Suppressor macrophage treated with lipopolysaccharide for 4 hours (primary cell): ENCODE data around the gene CACNA1B.
"Not testable (repeated sequence)": the region's sequence is repeated elsewhere in the genome, so short reads cannot be mapped to it uniquely, and the experiment has no call there.

Experiments used
- DNase-seq: peaks from one replicate; pipeline ENCODE4 v3.0.0-alpha.2; 2020

CACNA1B gene

DNA sequence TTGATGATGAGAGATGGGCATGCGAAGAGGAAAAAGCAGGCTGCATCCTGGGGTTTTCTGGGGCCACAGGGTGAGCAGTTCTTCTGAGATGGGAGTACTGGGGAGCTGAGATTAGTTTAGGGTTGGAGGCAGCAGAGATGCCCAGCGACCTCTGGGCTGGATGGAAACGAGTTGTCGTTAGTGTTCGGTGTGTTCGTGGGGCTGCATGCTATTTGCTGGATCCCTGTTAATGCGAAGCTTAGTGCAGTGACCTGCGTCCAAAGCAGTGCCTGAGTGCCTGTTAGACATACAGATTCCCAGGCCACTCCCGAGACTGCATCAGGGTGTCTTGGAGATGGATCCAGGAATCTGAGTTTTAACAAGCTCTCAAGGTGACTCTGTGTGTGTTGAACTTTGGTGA, 201.3 kb downstream of the CACNA1B start:
- DNase-seq: no peak

DNA sequence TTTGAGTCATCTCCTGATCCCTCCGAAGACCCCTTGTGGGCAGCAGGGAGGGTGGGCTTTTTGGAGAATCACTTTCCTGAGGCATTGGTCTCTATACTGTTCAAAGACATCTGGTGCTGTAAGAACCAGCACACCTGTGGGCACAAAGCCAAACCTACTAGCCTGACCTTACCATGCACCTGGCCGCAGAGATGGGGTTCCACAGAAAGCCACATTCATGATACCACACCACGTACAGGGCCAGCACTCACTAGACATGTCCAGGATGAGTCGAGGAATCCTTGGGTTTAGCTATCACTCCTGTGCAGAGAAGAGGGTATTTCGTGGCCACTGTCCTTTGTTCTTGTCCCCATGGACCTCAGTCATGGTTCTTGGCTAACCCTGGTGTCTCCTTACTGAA, 203.4 kb downstream of the CACNA1B start:
- DNase-seq: no peak

DNA sequence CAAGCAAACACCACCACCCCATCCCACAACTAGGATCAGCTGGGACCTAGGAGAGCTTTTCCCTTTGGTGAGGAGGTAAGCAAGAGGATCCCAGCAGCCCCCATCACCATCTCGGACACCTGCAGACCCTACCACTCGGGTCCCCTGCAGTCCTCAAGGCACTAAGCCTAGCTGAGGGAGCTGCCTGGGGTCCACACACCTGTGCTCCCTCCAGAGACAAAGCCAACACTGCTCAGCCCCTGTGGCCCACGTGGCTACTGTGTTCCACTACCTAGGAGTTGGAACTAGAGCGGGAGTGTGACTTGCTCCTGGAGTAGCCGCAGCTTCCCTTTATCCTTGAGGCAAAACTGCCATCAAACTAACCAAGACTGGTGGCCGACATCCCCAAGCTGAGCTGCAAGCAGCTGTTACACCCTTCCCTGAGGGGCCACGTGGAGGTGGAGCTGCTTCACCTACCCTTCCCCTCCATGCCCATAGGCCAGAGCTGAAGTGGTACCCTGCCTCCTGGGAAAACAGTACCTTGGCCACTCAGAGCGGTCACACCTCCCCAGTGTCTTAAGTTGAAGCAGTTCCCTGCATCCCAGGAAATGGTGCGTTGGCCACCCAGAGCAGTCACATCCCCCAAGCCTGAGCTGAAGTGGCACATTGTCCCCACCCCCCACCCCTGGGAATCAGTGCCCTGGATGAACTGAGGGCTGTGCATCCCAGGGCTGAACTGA, 205.5 kb downstream of the CACNA1B start:
- no peak for DNase-seq

DNA sequence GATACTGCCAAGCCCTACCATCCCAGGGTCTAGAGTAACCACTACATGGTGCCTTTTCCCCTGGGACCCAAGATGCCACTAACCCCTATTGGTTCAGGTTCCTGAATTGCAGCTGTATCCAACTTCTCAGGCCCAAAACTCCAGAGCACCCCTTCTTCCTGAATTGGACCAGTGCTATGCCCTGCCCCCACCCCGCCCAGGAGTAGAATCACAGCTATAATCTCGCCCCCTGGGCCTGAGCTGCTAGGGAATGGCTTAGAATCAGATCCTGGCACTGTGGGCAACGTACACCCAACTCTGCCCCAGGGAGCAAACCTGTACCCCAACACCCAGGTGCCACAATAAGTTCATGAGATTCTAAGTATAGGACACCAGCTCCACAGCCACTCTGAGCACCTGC, 206.3 kb downstream of the CACNA1B start:
- no peak for DNase-seq

DNA sequence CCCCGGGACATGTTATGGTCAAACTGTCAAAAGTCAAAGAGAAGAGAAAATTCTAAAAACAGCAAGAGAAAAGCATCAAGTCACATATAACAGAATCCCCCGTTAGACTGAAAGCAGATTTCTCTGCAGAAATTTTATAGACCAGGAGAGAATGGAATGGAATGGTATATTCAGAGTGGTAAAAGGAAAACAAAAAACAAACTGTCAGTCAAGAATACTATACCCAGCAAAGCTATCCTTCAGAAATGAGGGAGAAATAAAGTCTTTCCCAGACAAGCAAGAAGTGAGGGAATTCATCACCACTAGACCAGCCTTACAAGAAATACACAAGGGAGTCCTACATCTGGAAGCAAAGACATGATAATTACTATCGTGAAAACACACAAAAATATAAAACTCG, 208.0 kb downstream of the CACNA1B start:
- DNase-seq: no peak

DNA sequence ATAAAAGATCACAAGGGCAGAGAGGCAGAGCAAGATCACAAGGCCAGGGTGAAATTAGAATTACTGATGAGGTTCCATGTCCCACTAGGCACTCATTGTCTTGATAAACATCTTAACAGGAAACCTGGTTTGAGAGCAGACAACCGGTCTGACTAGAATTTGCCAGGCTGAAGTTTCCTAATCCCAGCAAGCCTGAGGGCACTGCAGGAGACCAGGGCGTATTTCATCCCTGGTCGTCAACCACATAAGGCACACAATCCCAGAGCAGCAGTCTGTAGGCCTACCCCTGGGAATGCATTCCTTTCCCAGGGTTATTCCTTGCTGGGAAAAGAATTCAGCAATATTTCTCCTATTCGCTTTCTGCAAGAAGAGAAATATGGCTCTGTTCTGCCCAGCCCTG, 214.5 kb downstream of the CACNA1B start:
- DNase-seq: not testable (repeated sequence)

DNA sequence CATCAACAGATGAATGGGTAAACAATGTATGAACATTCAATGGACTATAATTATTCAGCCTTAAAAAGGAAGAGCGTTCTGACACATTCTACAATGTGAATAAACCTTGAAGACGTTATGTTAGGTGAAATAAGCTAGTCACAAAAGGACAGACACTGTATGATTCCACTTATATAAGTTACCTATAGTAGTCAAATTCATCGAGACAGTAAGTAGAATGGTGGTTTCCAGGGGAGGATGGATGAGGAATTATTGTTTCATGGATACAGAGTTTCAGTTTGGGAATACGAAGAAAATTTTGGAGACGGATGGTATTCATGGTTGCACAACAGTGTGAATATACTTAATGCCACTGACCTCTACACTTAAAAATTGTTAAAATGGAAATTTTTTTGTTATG, 216.4 kb downstream of the CACNA1B start:
- no peak for DNase-seq

DNA sequence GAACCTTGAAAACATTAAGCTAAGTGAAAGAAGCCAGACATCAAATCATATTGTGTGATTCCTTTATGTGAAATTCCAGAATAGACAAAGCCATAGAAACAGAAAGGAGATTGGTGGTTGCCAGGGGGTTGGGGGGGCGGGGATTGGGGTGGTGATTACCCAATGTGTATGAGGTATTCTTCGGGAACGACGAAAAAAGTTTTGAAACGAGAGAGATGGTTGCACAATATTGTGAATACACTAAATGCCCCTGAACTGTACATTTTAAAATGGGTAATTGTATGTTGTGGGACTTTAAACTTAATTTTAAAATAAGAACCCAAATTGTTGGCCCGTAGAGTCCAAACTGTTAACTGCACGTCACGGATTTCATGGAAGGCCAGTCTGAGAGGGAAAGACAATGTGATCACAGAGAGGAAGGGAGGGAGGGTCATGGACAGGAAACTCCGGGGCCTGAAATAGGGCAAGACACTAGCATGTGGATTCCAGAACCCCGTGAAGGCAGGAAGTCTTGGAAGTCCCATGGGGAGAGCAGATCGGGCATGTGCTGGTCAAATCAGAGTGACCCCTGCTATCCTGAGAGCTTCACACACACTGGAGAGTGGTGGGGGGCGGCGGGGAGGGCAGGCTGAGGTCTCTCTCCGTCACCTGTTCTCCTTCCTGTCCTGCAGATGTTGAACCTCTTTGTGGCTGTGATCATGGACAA, 218.4 kb downstream of the CACNA1B start:
- peak; percentile 48 for DNase-seq

DNA sequence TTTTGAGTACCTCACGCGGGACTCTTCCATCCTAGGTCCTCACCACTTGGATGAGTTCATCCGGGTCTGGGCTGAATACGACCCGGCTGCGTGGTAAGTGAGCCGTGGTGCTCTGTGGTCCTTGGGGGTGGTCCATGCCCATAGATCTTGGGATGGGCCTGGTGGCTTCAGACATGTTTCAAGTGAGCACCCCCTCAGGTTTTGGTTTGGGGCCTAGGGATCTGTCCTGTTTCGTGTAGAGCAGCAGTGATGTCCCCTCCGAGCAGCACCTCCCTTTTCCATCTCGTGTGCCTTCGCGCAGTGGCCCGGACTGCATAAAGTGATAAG, 218.9 kb downstream of the CACNA1B start:
- no peak for DNase-seq

DNA sequence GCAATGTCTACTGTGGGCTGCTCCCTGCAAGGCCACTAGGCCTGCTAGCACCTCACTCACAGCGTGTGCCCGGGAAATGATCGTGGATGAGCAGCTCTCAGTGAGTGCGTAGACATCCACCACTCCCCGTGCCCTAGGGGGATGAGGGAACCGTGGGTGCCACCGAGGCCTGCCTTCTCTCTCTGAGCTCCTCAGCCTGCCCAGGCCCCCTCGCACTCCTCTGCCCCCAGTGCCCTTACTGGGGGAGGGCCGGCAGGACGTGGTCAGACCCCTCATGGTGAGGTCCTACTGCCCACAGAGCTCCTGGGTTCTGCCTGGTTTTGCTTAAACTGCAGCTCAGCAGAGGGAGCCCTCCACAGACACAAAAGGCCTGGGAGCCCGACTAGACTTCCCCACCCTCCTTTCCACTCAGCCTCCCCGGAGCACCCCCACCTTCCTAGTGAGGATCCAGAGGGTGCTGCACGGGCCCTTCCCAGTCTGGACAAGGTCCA, 220.0 kb downstream of the CACNA1B start:
- no peak for DNase-seq

DNA sequence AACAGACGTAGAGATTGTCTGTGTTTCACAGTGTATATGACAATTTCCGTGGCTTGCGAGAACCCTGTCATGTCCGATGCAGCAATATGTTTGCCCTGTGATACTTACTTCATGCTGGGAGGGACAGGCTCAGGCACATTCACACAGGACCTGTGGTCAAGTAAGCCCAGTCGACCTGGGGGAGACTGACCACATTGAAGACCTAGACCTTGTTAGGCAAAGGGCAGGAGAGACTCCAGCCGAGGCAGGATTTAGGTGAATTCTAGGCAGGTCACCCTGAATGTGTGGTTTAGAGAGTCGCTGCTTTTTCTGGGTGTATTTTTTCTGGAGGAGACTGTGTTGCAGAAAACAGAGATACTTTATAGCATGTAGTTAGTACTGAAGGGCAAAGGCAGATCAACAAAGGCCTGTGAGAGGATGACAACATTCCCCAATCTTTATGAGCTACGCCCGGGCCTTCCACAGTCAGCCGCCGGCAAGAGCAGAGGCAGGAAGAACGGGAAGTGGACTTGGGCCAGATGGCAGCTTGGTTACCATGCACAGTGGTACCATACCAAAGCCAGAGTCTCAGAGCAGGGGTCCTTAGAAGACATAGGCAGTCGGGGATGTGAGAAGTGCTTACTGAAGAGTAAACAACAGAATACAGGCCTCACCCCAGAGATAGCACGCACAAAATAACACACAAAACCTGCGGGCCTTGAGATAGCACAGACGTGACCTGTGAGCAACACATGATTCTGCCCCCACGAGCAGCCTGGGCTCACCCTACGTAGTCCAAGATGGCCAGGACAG, 220.7 kb downstream of the CACNA1B start:
- DNase-seq: no peak

DNA sequence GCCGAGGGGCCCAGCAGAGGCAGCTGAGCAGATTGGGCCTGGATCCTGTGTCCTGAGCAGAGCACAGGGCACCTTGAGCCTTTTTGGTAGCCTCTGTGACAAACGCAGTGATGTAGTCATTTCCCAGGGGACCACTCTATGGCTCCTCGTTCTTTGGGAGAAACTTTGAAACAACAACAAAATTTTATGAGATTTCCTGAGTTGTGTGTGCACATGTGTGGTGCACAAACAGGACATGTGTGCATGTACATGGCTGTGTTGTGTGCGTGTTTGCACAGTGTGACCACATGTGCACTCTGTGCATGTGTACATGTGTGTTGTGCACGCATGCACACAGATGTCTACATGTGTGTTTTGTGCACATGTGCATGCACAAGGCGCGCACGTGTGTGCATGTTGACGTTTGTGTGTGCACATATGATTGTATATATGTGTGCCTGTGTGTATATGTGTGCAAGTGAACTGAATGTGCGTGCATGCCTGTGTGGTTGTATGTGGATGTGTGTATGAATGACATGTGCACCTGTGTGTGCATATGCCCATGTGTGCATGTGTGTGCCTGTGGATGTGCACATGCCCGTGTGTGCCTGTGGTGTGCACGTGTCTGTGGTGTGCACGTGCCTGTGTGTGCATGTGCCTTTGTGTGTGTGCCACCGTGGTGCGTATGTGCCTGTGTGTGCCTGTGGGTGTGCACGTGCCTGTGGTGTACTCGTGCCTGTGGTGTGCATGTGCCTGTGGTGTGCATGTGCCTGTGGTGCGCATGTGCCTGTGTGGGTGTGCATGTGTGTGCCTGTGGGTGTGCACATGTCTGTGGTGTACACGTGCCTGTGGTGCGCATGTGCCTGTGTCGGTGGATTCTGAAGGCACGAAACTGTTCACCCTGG, 221.6 kb downstream of the CACNA1B start:
- DNase-seq: no peak

DNA sequence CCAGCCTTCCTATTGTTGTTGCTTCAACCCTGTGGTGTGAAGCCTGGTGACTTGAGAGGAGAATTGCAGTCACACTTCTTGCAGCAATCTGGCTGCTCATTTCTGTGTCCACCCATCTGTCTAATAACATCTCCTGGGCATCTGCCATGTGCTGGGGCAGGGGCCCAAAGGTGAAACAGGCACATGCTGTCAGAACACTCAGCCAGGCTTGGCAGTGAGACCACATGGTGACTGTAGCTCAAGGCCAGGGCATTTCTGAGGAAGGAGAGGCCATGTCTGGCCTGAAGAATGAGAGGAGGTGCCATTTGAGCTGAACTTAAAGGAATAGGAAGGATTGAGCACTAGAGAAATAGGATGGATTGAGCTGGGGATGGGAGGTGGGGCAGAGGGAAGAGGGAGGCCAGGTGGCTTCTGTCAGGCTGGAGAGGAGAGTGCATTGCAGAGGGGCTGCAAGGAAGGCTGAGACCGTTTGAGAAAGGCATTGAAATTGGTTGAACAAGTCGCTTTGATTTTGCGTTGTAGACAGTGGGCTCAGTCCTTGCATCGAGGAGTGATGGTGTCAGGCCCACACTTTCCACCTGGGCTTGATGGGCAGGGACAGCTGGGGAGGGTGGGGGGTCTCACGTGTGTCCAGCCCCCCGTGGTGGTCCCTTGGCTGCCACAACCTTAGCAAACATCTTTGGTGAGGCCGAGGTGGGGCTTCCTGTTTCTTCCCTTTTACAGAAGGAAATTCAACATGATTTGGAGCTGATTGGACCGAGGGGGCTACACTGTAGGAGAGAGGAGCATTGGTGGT, 222.4 kb downstream of the CACNA1B start:
- no peak for DNase-seq

DNA sequence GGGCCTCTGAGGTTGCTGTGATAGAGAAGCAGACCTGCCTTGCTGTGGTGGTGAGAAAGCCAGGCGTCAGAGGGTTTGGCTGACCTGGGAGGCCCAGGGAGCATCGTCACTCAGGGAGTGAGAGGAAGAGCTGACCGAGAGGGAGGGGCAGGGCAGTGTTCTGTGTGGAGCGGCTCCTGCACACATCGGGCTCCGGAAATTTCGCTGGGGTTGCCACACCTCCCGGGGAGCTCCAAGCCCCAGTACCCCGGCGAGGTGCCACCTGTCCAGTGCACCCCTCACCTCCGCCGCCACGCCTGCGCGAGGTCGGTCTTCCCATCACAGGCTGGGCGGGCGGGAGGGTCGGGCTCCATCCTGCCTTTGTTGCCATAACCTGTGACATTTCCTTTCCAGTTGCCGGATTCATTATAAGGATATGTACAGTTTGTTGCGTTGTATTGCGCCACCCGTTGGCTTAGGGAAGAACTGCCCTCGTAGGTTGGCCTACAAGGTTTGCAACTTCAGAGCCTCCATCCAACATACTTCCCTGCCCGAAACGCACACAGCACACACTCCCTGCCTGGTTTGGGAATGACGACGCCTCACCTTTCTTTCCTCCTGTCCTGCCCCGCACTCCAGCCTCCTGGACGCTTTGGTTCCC, 223.2 kb downstream of the CACNA1B start:
- DNase-seq: no peak

DNA sequence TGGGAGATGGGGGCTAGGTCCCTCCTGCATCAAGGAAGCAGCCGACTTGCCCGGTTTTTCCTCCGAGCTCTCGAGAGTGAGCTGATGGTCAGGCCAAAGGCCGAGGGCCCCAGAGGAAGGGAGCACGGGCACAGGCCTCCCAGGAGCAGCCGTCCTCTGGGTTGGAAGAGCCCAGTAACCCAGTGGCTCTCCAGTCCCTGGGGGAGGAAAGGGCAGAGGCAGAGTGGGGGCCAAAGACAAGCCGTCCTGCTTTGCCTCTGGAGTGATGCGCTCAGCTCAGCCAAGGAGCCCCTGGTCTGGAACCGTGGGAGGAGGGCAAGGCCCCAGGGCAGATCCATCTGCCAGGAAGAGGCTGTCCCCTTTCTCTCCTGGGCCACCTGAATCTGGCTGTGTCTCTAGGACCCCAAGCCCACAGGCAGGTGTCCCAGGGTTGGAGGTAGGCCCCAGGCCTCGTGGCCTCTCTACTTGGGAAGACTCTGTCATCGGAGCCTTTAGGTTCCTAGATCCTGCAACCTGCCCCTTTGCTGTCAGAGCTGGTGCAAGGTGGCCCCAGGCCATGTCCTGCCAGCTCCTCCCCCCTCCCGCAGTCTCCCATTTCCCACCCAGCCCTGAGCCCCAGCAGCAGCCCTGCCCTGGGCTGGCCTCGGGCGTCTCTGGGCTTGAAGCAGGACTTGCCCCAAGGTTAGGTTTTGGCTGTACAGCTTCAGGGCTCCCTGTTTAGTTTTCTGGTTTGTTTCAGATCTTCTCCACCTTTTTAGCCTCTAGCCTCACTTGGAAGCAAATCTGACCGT, 224.1 kb downstream of the CACNA1B start:
- DNase-seq: no peak

DNA sequence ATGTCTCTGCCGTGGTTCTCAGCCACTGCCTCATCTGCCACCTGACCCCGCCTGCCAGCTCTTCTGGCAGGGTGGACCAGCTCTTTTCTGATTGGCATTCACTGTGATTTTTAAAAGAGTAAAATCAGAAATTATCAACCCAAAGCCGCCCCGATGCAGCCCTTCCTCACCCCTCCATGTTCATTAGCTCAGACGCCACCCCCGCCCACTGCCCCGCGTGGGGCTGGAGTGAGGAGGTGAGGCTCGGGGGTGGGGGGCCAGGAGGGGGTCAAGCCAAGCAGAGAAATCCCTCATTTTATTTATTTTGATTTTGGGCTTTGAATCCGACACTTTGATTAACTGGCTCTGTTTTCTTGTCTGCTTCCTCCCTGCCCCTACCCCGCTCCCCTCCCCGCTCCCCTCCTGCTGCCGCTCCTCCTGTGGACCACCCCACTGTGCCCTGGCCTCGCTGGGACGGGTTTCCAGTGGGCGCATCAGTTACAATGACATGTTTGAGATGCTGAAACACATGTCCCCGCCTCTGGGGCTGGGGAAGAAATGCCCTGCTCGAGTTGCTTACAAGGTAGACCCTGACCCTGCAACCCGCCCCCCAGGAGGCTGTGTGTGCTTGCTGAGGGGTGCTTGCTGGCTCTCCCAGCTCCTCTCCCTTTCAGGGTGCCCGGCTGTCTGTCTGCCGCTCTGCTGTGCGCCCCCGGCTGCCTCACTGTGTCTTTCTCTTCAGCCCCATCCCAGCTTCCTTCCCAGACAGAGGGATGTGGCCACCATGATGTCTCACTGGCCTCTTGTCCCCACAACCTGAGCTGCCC, 224.9 kb downstream of the CACNA1B start:
- no peak for DNase-seq

DNA sequence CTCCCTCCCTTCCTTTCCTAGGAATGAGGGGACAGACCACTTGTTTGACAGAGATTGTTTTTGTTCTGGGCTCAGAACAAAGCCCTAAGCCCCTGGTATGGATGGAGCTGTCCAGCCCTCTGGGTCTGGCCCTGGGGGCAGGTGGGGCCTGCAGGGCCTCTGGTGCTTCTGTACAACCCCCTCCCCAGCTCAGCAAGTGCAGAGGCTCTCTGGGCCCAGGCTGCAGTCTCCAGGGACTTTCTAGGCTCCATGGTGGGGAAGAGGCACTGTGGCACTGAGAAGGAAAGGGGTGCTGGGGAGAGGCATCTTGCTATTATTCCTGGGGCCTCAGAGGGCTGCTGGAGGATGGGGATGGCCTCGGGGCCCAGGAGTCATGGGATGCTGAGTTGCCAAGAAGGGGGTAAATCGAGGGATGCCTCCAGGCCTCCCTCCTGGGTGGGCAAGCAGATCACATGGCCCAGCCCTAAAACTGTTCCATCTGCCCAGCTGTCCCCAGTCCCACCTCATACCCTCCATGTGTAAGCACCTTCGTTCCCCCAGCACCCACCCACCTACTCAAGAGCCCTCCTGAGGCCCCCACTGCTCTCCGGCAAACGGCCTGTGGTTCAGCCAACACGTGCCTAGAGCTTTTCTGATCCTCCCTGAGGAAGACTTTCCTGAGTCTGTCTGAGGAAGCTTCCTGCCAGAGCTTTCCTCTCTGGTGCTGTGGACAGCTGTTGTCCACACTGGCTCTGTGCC, 225.7 kb downstream of the CACNA1B start:
- no peak for DNase-seq

DNA sequence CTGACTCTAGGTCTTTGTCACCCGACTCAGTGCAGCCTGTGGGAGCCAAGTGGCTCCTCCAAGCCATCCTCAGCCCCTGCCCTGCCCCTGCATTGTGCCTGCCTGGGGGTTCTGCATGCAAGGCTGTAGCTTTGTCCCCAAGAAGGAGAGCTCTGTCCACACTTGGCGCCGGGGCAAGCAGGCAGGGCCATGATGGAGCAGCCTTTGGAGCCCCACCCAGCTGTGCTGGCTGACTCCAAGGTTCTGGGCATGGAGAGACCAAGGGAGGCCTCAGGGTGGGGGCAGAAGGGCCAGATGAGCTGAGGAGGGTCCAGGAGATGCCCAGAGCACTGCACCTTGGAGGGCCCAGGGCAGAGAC, 226.2 kb downstream of the CACNA1B start:
- DNase-seq: no peak
